GM19193 (cell line): ENCODE data around the gene FKBP8.

Experiments used
- POLR2A ChIP-seq: IDR thresholded peaks from 4 replicates; pipeline ENCODE4 v1.6.1; 2011; ENCODE audit not compliant: insufficient read depth, insufficient read length; ENCODE audit errors: extremely low read depth

Gene FKBP8

DNA sequence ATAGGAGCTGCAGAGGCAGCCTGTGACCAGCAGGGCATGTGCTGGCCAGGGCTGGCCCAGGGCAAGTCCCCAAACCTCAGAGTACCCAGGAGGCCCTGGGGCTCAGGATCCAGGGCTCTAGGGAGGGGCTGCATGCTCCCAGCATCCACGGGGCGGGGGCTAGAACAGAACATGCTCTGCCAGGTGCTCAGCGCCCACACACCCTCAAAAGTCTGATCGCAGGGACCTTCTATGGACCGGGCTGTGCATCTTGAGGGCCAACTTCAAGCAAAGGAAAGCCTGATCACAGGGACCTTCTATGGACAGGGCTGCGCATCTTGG is 55.0 kb downstream of the FKBP8 start:
- no peak for TF ChIP-seq POLR2A

DNA sequence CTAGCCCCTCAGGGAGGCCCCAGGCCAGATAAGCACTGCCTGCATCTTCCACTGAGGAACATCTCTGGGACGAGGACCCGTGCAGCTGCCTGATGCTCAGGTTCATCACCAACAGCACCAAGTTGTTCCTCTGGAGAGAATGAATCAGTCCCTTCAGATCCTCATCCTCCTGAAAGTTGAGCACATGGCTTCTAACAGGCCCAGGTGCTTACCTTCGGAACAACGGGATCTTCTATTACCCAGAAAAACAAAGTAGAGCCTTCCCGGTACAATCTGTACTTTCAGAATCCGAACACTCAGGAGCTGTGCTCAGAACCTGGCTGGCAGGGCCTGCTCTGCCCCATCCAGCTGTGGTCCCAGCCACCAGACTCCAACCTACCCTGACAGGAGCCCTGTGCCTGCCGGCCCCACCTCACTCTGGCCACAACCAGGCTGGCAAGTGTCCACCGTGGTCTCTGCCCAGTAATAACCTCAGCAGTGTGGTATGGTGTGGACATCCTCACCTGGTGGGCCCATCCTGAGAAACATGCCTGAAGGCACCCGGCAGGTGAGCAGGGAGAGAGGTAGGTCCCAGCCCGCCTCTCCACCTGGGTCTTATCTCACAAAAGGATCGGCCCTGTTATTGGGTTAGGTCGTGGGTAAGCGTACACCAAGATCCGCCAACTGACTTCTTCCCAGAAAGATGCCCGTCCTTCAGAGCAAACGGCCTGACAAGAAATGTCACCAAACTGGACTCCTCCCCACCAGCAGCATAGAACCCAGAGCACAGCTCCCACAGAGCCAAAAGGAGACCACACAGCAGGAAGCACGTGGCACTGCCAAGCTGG is 55.6 kb downstream of the FKBP8 start:
- TF ChIP-seq POLR2A, result no peak

DNA sequence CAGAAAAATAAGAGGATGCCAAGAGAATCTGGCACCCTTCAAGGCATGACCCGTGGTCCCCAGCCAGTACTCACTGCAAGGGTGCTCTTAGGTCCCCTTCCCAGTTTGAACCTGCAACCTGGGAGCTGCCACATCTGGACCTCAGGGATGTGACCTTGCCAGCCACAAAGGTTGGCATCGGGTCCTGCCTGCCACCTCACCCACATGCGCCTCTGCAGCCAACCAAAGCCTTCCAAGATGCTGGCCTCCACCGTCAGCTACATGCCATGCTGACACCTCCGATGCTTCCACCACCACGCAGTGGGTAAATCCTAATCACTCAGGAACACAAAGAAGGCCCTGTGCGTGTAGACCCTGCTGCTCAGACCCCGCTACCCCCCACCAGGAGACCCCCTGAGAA is 56.6 kb downstream of the FKBP8 start:
- no peak for TF ChIP-seq POLR2A

DNA sequence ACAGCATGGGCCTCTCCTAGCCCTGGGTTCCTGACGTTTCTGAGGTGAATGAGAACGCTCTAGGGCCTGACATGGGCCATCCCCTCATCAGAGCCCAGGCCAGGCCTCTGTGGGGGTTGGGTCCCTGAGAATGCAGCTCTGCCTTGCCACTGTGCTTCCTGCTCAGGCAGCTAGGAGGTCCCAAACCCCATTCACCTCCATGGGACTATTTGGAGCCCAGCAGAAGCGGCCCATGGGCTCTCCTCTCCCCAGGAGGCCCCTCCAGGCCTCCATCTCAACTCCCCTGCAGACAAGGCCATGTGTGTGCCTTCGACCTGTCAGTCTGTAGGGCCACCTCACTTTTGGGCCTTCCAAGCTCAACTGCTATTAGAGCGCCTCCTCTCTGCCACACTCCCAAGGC is 58.4 kb downstream of the FKBP8 start:
- no peak for TF ChIP-seq POLR2A

DNA sequence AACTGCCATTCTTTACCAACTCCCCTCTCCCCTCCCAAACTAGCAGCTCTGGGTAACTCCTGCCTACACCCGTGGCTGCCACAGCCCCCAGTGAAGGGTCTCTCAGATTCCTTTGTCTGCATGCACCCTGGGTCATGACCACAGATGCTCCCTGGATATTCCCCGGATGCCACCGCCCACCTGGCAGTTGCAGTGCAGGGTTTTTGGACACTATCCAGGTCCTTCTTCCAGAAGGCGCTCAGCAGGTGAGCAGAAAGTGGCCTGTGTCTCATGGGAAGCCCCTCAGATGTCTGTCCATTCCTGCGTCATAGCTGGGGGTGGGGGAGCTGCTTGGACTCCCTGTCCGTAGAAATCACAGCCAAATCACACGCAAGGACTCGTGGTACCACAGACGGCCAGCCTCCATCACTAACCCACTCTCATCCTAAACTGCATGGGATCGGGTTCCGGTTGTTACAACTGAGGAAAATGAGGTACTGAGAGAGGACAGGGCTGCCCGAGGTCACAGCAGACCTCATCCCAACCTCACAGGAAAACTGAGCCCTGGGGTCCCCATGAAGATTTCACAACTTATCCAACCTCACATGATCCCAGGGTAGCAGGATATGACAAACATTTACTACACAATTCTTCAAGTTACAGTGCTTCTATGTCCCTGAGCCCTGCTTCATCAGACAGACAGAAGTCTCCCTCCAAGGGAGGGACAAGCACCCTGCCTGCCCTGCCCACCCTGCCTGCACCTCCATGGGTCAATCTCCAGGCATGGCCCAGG is 60.1 kb downstream of the FKBP8 start:
- TF ChIP-seq POLR2A, result no peak
